ENCODE measurements around the gene MTMR11. TPM values are rescaled to one million over a fixed set of nuclear protein-coding genes. Genes with fewer than 3 reads are reported as not detected.
"Not testable (repeated sequence)": the region's sequence is repeated elsewhere in the genome, so short reads cannot be mapped to it uniquely, and the experiment has no call there.

MTMR11 gene
- total and polyA plus RNA-seq, 2 experiments from 2014 or later, result 34.0 to 37.0 TPM

GRCh38 chr1:149888999-149889289 is 47.7 kb downstream of the MTMR11 start:
- TF ChIP-seq EZH2 (IDR thresholded peaks at IDR 0.05; ENCODE audit: borderline replicate concordance) (no peak), EZH2phosphoT487 (IDR thresholded peaks at IDR 0.05; ENCODE audit: low read depth, severe bottlenecking, unreplicated experiment) (no peak)
- TF ChIP-seq, protein P1, sequence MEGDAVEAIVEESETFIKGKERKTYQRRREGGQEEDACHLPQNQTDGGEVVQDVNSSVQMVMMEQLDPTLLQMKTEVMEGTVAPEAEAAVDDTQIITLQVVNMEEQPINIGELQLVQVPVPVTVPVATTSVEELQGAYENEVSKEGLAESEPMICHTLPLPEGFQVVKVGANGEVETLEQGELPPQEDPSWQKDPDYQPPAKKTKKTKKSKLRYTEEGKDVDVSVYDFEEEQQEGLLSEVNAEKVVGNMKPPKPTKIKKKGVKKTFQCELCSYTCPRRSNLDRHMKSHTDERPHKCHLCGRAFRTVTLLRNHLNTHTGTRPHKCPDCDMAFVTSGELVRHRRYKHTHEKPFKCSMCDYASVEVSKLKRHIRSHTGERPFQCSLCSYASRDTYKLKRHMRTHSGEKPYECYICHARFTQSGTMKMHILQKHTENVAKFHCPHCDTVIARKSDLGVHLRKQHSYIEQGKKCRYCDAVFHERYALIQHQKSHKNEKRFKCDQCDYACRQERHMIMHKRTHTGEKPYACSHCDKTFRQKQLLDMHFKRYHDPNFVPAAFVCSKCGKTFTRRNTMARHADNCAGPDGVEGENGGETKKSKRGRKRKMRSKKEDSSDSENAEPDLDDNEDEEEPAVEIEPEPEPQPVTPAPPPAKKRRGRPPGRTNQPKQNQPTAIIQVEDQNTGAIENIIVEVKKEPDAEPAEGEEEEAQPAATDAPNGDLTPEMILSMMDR (IDR thresholded peaks at IDR 0.05; ENCODE audit: poor library complexity), result no peak
- H3K79me2 ChIP-seq, result peaks cover 16% of the 10 kb centered on the region
- H2AFZ ChIP-seq, result peak overlapping the region; percentile 61
- H3K4me1 ChIP-seq (ENCODE audit: insufficient read depth), result peaks cover 13% of the 10 kb centered on the region
- peak; percentile 64 for DNase-seq (ENCODE audit: low spot score)
- peaks cover 20% of the 10 kb centered on the region for H4K20me1 ChIP-seq (ENCODE audit: insufficient read depth, poor library complexity, severe bottlenecking)
- peak overlapping the region; percentile 98 for H3K27ac ChIP-seq
- H3K4me3 ChIP-seq, result peak overlapping the region; percentile 35
- H3K9me3 ChIP-seq (ENCODE audit: low read depth), result no peaks in the 10 kb centered on the region
- 22% methylated on average over 6 of the region's 6 CpGs for WGBS (ENCODE audit: low lambda C conversion rate, missing lambda C conversion rate)
- no peaks in the 10 kb centered on the region for H3K9me2 ChIP-seq (replicated peaks; ENCODE audit: insufficient read depth)
- H3K4me2 ChIP-seq, result peak overlapping the region; percentile 73
- H3K27me3 ChIP-seq, result no peaks in the 10 kb centered on the region
- H3K36me3 ChIP-seq (replicated peaks; ENCODE audit: insufficient read depth, low read depth), result no peaks in the 10 kb centered on the region

- Histone ChIP-seq H3K79me2 (peaks cover 21% of the 10 kb centered on the region), H3K4me2 (peak overlapping the region; percentile 73), H3K27ac (peak overlapping the region; percentile 98), H3K36me3 (replicated peaks; ENCODE audit: insufficient read depth, low read depth) (no peaks in the 10 kb centered on the region), H4K20me1 (ENCODE audit: insufficient read depth, poor library complexity, severe bottlenecking) (peaks cover 25% of the 10 kb centered on the region), H3K9me3 (ENCODE audit: low read depth) (no peaks in the 10 kb centered on the region), H3K9me2 (replicated peaks; ENCODE audit: insufficient read depth) (no peaks in the 10 kb centered on the region), H3K27me3 (no peaks in the 10 kb centered on the region), H3K4me3 (peak overlapping the region; percentile 35), H2AFZ (peak overlapping the region; percentile 61), H3K4me1 (ENCODE audit: insufficient read depth) (peaks cover 14% of the 10 kb centered on the region)
- peak; percentile 93 for DNase-seq (ENCODE audit: low spot score)
- 3% methylated on average over 28 of the region's 28 CpGs for WGBS (ENCODE audit: low lambda C conversion rate, missing lambda C conversion rate)
- TF ChIP-seq, protein P1 (IDR thresholded peaks at IDR 0.05; ENCODE audit: poor library complexity), result peak; percentile 61
- no peak for TF ChIP-seq EZH2phosphoT487 (IDR thresholded peaks at IDR 0.05; ENCODE audit: low read depth, severe bottlenecking, unreplicated experiment)
- TF ChIP-seq EZH2 (IDR thresholded peaks at IDR 0.05; ENCODE audit: borderline replicate concordance), result no peak
Observed at GRCh38 chr1:149888247-149888998, 48.3 kb downstream of the MTMR11 start.

GRCh38 chr1:149887456-149888246 is 49.0 kb downstream of the MTMR11 start:
- H3K79me2 ChIP-seq, result peaks cover 29% of the 10 kb centered on the region
- no peak overlapping the region for H2AFZ ChIP-seq
- H3K27me3 ChIP-seq, result no peaks in the 10 kb centered on the region
- no peaks in the 10 kb centered on the region for H3K36me3 ChIP-seq (replicated peaks; ENCODE audit: insufficient read depth, low read depth)
- peaks cover 30% of the 10 kb centered on the region for H4K20me1 ChIP-seq (ENCODE audit: insufficient read depth, poor library complexity, severe bottlenecking)
- H3K4me2 ChIP-seq, result peak overlapping the region; percentile 86
- peaks cover 14% of the 10 kb centered on the region for H3K4me1 ChIP-seq (ENCODE audit: insufficient read depth)
- DNase-seq (ENCODE audit: low spot score), result peak; percentile 95
- H3K9me2 ChIP-seq (replicated peaks; ENCODE audit: insufficient read depth), result no peaks in the 10 kb centered on the region
- 1% methylated on average over 46 of the region's 46 CpGs for WGBS (ENCODE audit: low lambda C conversion rate, missing lambda C conversion rate)
- H3K9me3 ChIP-seq (ENCODE audit: low read depth), result no peaks in the 10 kb centered on the region
- TF ChIP-seq, protein P1 (IDR thresholded peaks at IDR 0.05; ENCODE audit: poor library complexity), result no peak
- no peak for TF ChIP-seq EZH2phosphoT487 (IDR thresholded peaks at IDR 0.05; ENCODE audit: low read depth, severe bottlenecking, unreplicated experiment)
- no peak for TF ChIP-seq EZH2 (IDR thresholded peaks at IDR 0.05; ENCODE audit: borderline replicate concordance)
- peak overlapping the region; percentile 98 for H3K27ac ChIP-seq
- H3K4me3 ChIP-seq, result peak overlapping the region; percentile 47

- 1% methylated on average over 13 of the region's 13 CpGs for WGBS (ENCODE audit: low lambda C conversion rate, missing lambda C conversion rate)
- Histone ChIP-seq H3K27ac (peak overlapping the region; percentile 98), H3K4me3 (peak overlapping the region; percentile 47), H3K79me2 (peaks cover 34% of the 10 kb centered on the region), H3K4me1 (ENCODE audit: insufficient read depth) (peaks cover 14% of the 10 kb centered on the region), H4K20me1 (ENCODE audit: insufficient read depth, poor library complexity, severe bottlenecking) (peaks cover 35% of the 10 kb centered on the region), H3K4me2 (peak overlapping the region; percentile 86)
- H3K9me2 ChIP-seq (replicated peaks; ENCODE audit: insufficient read depth); H3K36me3 ChIP-seq (replicated peaks; ENCODE audit: insufficient read depth, low read depth); H2AFZ ChIP-seq; H3K27me3 ChIP-seq; H3K9me3 ChIP-seq (ENCODE audit: low read depth); DNase-seq (ENCODE audit: low spot score): not testable (repeated sequence)
Observed at GRCh38 chr1:149887196-149887455, 49.6 kb downstream of the MTMR11 start.
